H9 (cell line): ENCODE data around the gene CLDN22. TPM values are rescaled to one million over a fixed set of nuclear protein-coding genes. Genes with fewer than 3 reads are reported as not detected.
A peak's percentile ranks its signal among the peaks of the same experiment; 100 is the strongest.

ENCODE experiments used
- DNase-seq: peaks from one replicate; pipeline ENCODE4 v3.0.0-alpha.2; 2017
- H2AFZ ChIP-seq: one replicate; pipeline ENCODE4 v1.6.1; 2013; ENCODE audit warnings: mild to moderate bottlenecking, low read length, control low read depth, moderate library complexity
- H2AK5ac ChIP-seq: 2 replicates; pipeline ENCODE4 v1.6.1; 2013; ENCODE audit warnings: low read length, control low read depth, mixed read lengths; ENCODE audit not compliant: insufficient read length
- H2BK120ac ChIP-seq: one replicate; pipeline ENCODE4 v1.6.1; 2013; ENCODE audit warnings: low read depth, mild to moderate bottlenecking, low read length, control low read depth, inconsistent platforms; ENCODE audit not compliant: poor library complexity, severe bottlenecking
- H2BK12ac ChIP-seq: 2 replicates; pipeline ENCODE4 v1.6.1; 2013; ENCODE audit warnings: low read length, control low read depth, mixed read lengths, low read depth; ENCODE audit not compliant: insufficient read length
- H2BK15ac ChIP-seq: 2 replicates; pipeline ENCODE4 v1.6.1; 2013; ENCODE audit warnings: low read depth, low read length, control low read depth
- H2BK20ac ChIP-seq: one replicate; pipeline ENCODE4 v1.6.1; 2013; ENCODE audit warnings: low read depth, mild to moderate bottlenecking, low read length, control low read depth, inconsistent platforms; ENCODE audit not compliant: poor library complexity, severe bottlenecking
- H2BK5ac ChIP-seq: 2 replicates; pipeline ENCODE4 v1.6.1; 2013; ENCODE audit warnings: low read length, control low read depth, mixed read lengths; ENCODE audit not compliant: insufficient read length
- H3K14ac ChIP-seq: 2 replicates; pipeline ENCODE4 v1.6.1; 2013; ENCODE audit warnings: low read length, control low read depth; ENCODE audit not compliant: insufficient read depth
- H3K18ac ChIP-seq: 2 replicates; pipeline ENCODE4 v1.6.1; 2013; ENCODE audit warnings: low read depth, mild to moderate bottlenecking, mixed read lengths, low read length, control low read depth; ENCODE audit not compliant: insufficient read length
- H3K23ac ChIP-seq: 2 replicates; pipeline ENCODE4 v1.6.1; 2013; ENCODE audit warnings: low read length, control low read depth, mixed read lengths, low read depth; ENCODE audit not compliant: insufficient read length
- H3K23me2 ChIP-seq: 2 replicates; pipeline ENCODE4 v1.6.1; 2013; ENCODE audit warnings: low read depth, mild to moderate bottlenecking, mixed read lengths, low read length, control low read depth; ENCODE audit not compliant: insufficient read length, poor library complexity, severe bottlenecking
- H3K27ac ChIP-seq: 2 replicates; pipeline ENCODE4 v1.5.1; 2013; ENCODE audit warnings: low read length, control low read depth, mixed read lengths, low read depth; ENCODE audit not compliant: insufficient read length
- H3K27me3 ChIP-seq: 2 replicates; pipeline ENCODE4 v1.6.1; 2013; ENCODE audit warnings: low read length, control low read depth, inconsistent platforms; ENCODE audit not compliant: insufficient read depth
- H3K4ac ChIP-seq: 2 replicates; pipeline ENCODE4 v1.6.1; 2013; ENCODE audit warnings: low read depth, mild to moderate bottlenecking, control low read depth, inconsistent platforms, low read length, moderate library complexity
- H3K4me1 ChIP-seq: 2 replicates; pipeline ENCODE4 v1.6.1; 2013; ENCODE audit warnings: low read length, control low read depth, inconsistent platforms; ENCODE audit not compliant: insufficient read depth
- H3K4me2 ChIP-seq: 2 replicates; pipeline ENCODE4 v1.6.1; 2013; ENCODE audit warnings: low read length, control low read depth, mixed read lengths; ENCODE audit not compliant: insufficient read length, insufficient read depth
- H3K56ac ChIP-seq: 2 replicates; pipeline ENCODE4 v1.6.1; 2013; ENCODE audit warnings: low read depth, mild to moderate bottlenecking, mixed read lengths, low read length, control low read depth; ENCODE audit not compliant: insufficient read length
- H3K79me1 ChIP-seq: 2 replicates; pipeline ENCODE4 v1.6.1; 2013; ENCODE audit warnings: low read depth, mild to moderate bottlenecking, moderate library complexity, low read length, control low read depth, inconsistent platforms; ENCODE audit not compliant: insufficient read depth, poor library complexity, severe bottlenecking
- H3K79me2 ChIP-seq: 2 replicates; pipeline ENCODE4 v1.6.1; 2013; ENCODE audit warnings: low read length, control low read depth, inconsistent platforms; ENCODE audit not compliant: insufficient read depth
- H3K9ac ChIP-seq: 2 replicates; pipeline ENCODE4 v1.6.1; 2013; ENCODE audit warnings: low read length, control low read depth, mixed read lengths; ENCODE audit not compliant: insufficient read length; ENCODE audit errors: extremely low read depth
- H3K9me3 ChIP-seq: one replicate; pipeline ENCODE4 v1.6.1; 2013; ENCODE audit warnings: low read depth, low read length, inconsistent platforms; ENCODE audit not compliant: control insufficient read depth
- H3T11ph ChIP-seq: one replicate; pipeline ENCODE4 v1.6.1; 2013; ENCODE audit warnings: mild to moderate bottlenecking, low read length, control low read depth, inconsistent platforms
- H4K20me1 ChIP-seq: one replicate; pipeline ENCODE4 v1.6.1; 2013; ENCODE audit not compliant: control insufficient read depth, insufficient read length, insufficient read depth
- H4K5ac ChIP-seq: 2 replicates; pipeline ENCODE4 v1.6.1; 2013; ENCODE audit warnings: low read depth, mild to moderate bottlenecking, mixed read lengths, low read length, control low read depth; ENCODE audit not compliant: insufficient read length
- H4K8ac ChIP-seq: replicated peaks from 2 replicates; pipeline ENCODE4 v1.6.1; 2013; ENCODE audit warnings: low read length, control low read depth, mixed read lengths, low read depth; ENCODE audit not compliant: insufficient read length
- H4K91ac ChIP-seq: 2 replicates; pipeline ENCODE4 v1.6.1; 2013; ENCODE audit warnings: low read depth, mild to moderate bottlenecking, moderate library complexity, mixed read lengths, low read length, control low read depth; ENCODE audit not compliant: insufficient read length
- H3K27ac Mint-ChIP-seq, 3 experiments: 2 replicates in 2 of 3; 3 replicates in 1 of 3; pipeline ENCODE4 v1.8.0; 2020 to 2021; ENCODE audit warnings: mixed read lengths in 3 of 3, mild to moderate bottlenecking in 1 of 3, moderate library complexity in 1 of 3
- H3K27me3 Mint-ChIP-seq: 2 replicates; pipeline ENCODE4 v1.8.0; 2021; ENCODE audit warnings: low read depth, mild to moderate bottlenecking, moderate library complexity, mixed read lengths
- H3K36me3 Mint-ChIP-seq, 3 experiments: 2 replicates in 2 of 3; 3 replicates in 1 of 3; pipeline ENCODE4 v1.8.0; 2020 to 2021; ENCODE audit warnings: low read depth in 3 of 3, mixed read lengths in 3 of 3; ENCODE audit not compliant: insufficient read depth in 1 of 3
- H3K4me1 Mint-ChIP-seq, 2 experiments: 2 replicates each; pipeline ENCODE4 v1.8.0; 2020; ENCODE audit warnings: mixed read lengths in 2 of 2
- H3K4me3 Mint-ChIP-seq, 2 experiments: 2 replicates in 1 of 2; 3 replicates in 1 of 2; pipeline ENCODE4 v1.8.0; 2020 to 2021; ENCODE audit warnings: mild to moderate bottlenecking in 2 of 2, mixed read lengths in 2 of 2, moderate library complexity in 1 of 2
- H3K9me3 Mint-ChIP-seq, 2 experiments: 2 replicates in 1 of 2; 3 replicates in 1 of 2; pipeline ENCODE4 v1.8.0; 2020; ENCODE audit warnings: mild to moderate bottlenecking in 2 of 2, mixed read lengths in 2 of 2, moderate library complexity in 1 of 2
- CTCF ChIP-seq: fragments of 200-600 bp; sonication (generic); conservative IDR thresholded peaks from 3 replicates; pipeline ENCODE4 v1.8.0; 2021; ENCODE audit warnings: antibody characterized with exemption, mild to moderate bottlenecking
- WGBS: extraction: QIAGEN DNeasy Blood & Tissue Kit; methylation state at CpG from one replicate; pipeline ENCODE4 v1.1.7; 2013; ENCODE audit warnings: missing lambda C conversion rate, low lambda C conversion rate, mixed read lengths; ENCODE audit not compliant: insufficient read length; ENCODE audit errors: extremely low coverage; 5-methylcytosine and 5-hydroxymethylcytosine counted together
- total RNA-seq: library from RNA; stranded (reverse); gene quantifications from 2 replicates; pipeline ENCODE4 v1.2.1, GENCODE V29; 2021

CLDN22 gene
- total RNA-seq, 1 experiment from 2014 or later, result not detected

GRCh38 chr4:183299464-183299863 is 20.6 kb downstream of the CLDN22 start:
- H2AK5ac ChIP-seq, result no peak overlapping the region
- no peak overlapping the region for H3K56ac ChIP-seq
- no peak overlapping the region for H3K4me2 ChIP-seq
- H2BK15ac ChIP-seq, result no peak overlapping the region
- H3K4ac ChIP-seq, result no peak overlapping the region
- H3K9ac ChIP-seq, result no peak overlapping the region
- H2BK120ac ChIP-seq, result no peak overlapping the region
- H3K79me2 ChIP-seq, result no peaks in the 10 kb centered on the region
- Mint-ChIP-seq H3K36me3 (peaks cover 25 to 59% (median 50%) of the 10 kb centered on the region in 3 experiments), H3K4me1 (no peaks in the 10 kb centered on the region), H3K4me3 (no peak overlapping the region), H3K9me3 (no peaks in the 10 kb centered on the region), H3K27ac (peak overlapping the region in 2 of 3 experiments; percentile 2 to 56; a peak in 2 of 7 replicates), H3K27me3 (no peaks in the 10 kb centered on the region)
- no peak overlapping the region for H3T11ph ChIP-seq
- no peak overlapping the region for H3K14ac ChIP-seq
- H3K23me2 ChIP-seq, result no peaks in the 10 kb centered on the region
- no peak overlapping the region for H4K91ac ChIP-seq
- H2BK5ac ChIP-seq, result no peak overlapping the region
- no peak for DNase-seq
- no peaks in the 10 kb centered on the region for H3K4me1 ChIP-seq
- H3K23ac ChIP-seq, result no peak overlapping the region
- no peak overlapping the region for H4K8ac ChIP-seq
- no peak overlapping the region for H2BK12ac ChIP-seq
- WGBS, result no CpG with 5 or more reads among the region's 2 CpGs
- H2AFZ ChIP-seq, result no peak overlapping the region
- H3K27ac ChIP-seq, result no peak overlapping the region
- H2BK20ac ChIP-seq, result no peak overlapping the region
- H4K20me1 ChIP-seq, result no peaks in the 10 kb centered on the region
- H3K79me1 ChIP-seq, result no peaks in the 10 kb centered on the region
- no peaks in the 10 kb centered on the region for H3K27me3 ChIP-seq
- TF ChIP-seq CTCF, result no peak
- no peak overlapping the region for H4K5ac ChIP-seq
- no peak overlapping the region for H3K18ac ChIP-seq
- no peaks in the 10 kb centered on the region for H3K9me3 ChIP-seq
